HPDE6-E6E7 (cell line): ENCODE data around the gene AZU1.

Experiments used
- DNase-seq: peaks from one replicate; pipeline ENCODE4 v3.0.0; 2011; ENCODE audit warnings: missing footprints; ENCODE audit errors: extremely low spot score

The AZU1 gene

DNA sequence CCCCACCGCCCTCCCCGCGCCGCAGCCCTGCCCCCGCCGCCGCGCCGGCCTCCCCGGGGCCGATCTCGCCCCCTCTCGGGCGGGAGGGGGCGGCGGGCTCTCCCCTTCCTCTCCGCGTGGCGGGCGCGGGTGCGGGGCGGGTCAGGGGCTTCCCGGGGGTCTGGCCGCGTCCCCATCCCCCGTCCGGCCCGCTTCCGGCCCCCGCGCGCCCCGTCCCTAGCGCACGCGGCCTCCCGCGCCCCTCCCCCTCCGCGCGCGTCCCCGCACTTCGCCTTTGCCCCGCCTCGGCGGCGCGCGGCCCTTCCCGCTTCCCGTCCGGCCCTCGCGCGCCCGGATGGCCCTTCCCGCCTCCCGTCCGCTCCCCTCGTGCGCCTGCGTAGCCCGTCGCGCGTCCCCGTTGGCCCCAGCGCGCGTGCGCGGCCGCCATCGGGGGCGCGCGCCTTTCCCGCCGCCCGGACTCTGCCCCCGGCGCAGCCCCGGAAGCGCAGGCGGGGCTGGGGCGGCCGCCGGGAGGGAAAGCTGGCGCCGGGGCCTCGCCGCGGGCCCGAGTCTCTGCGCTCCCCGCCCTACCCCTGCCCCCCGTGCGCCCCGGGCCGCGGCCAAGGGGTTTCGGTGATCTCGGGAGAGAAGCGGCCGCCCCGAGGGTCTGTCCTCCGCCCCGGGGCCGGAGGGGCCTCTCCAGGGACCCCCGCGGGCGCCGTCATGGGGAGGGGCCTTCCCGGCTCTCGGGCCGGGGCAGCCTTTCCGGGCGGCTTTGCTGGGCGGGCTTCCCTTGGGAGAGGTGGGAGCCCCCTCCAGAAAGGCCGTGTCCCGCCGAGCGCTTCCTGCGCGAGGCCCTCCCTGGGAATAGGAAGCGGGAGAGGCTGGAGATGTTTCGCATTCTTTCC lies 29.9 kb upstream of the AZU1 start:
- peak; percentile 87 for DNase-seq

DNA sequence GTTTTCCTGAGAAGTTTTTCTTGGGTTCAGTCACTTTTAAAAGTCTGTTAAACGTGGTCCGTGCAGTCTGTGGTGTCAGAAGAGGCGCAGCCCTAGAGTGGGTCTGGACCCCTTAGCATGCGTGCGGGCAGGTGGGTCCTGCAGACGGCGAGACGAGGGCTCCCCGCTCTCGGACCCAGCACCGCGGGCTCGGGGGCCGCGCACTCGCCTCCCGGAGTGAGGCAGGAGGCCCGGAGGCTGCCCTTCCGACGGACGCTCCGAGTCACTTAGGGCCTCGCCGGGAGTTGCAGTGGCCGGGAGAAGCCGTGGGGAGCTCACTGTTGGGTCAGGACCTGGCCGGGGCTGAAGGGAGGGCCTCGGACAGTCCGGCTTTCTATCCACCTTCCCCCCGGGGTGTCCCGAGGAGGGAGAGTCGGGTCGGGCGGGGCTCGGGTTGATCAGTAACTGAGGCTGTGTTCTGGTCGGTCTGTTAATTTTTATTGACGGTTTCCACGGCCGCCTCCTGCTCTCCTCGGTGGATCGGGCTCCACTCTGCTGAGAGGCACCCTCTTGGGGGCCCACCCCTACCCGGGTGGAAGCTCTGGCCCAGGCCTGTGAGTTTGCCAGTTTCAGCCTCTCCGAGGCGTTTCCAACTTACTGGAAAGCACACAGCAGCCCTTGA lies 29.1 kb upstream of the AZU1 start:
- no peak for DNase-seq

DNA sequence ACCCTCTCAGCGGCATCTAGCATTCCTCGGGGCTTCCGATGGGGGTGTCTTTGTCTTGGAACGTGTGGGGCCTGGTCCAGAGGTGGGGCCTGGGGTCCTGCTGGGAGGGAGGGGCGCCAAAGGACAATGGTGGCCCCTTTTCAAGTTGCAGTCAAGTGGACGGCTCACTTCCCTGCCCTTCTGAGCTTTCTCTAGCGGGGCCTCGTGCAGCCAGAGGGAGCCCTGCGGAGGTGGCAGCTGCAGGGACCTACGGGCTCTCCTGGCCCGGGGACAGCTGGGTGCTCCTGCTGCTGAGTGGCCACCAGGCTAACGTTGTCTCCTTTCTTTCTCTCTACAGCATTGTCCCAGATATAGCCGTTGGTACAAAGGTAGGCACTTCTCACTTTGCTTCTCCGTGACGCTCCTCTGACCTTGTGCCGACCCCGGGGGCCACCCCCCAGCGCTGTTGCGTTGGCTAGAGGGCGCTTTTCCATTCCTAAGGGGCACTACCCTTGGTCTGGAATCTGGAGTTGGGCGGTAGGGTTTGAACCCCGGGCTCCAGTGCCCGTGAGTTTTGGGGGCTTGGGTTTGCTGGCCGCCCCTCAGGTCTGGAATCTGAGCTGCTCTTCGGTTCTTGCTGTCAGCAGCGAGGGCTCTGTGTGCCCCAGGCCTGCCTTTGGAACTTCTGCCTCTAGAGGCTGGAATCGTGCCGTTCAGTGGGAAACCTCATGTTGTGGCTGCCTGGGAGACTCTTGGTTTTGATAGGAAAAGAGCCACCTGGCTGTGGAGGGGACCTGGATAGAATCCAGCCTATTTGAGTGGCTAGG lies 28.4 kb upstream of the AZU1 start:
- DNase-seq: no peak

DNA sequence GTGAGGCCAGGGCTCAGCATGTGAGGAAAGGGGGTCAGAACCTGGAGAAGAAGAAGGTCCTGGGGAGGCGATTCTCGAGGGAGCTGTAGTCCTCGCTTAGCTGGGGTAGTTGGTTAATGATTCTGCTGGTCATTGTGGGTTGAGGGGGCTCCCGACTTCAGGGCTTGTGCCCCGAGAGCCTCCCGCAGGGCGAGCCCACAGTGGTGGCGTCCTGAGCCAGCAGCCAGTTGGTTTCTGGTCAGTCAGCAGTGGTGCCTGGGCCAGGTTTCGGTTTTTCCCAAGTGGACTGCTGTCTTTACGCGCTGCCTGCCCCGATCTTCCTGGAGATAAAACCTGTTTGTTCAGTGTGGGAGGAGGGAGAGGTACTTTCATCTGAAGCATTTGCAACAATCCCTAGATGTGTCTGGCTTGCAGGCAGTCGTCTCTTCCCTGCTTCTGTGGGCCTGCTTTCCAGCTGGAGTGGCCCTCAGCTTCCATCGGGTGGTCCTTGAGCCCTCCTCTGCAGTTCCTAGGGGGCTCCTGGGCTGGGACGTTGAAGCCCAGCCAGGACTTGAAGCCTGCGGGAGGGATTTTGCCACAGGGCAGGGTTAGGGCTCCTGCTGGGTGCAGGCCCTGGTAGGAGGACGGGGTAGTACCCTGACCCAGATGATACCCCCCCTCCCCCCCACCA lies 27.1 kb upstream of the AZU1 start:
- no peak for DNase-seq

DNA sequence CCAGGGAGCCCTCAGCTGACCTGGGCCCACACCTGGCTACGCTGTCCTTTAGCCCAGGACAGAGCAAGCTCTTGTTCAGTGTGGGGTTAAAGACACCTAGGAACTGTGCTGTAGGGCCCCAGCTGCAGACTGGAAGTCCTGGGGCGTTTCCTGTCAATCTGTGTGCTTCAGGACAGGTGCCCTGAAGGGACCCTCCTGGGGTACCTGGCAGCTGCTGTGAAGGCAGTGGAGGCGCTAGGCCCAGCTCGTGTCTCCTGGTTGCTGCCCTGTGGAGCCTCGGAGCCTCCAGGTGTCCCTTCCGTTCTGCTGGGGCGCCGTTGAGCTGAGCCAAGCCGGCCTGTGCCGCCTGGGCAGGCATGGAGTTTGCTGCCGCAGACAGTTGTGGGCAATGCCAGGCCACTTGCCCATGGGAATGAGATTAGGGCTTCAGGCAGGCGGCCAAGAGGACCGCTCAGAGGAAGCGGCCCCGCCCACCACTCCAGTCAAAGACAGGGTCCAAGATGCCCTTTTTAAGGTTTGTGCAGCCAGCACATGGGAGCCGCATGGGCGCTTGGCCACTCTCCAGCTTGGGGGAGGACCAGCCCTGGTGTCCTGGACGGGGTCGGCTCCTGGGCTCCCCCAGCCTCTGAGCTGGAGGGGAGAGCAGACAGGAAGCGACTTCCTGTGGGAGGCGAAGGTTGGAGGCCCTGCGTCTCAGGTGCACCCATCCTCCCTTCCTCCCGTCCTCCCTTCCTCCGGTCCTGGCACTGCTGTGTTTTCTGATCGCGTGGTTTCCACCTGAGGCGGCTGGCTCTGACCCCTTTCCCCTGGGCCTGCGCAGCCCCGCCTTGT lies 26.4 kb upstream of the AZU1 start:
- DNase-seq: no peak

DNA sequence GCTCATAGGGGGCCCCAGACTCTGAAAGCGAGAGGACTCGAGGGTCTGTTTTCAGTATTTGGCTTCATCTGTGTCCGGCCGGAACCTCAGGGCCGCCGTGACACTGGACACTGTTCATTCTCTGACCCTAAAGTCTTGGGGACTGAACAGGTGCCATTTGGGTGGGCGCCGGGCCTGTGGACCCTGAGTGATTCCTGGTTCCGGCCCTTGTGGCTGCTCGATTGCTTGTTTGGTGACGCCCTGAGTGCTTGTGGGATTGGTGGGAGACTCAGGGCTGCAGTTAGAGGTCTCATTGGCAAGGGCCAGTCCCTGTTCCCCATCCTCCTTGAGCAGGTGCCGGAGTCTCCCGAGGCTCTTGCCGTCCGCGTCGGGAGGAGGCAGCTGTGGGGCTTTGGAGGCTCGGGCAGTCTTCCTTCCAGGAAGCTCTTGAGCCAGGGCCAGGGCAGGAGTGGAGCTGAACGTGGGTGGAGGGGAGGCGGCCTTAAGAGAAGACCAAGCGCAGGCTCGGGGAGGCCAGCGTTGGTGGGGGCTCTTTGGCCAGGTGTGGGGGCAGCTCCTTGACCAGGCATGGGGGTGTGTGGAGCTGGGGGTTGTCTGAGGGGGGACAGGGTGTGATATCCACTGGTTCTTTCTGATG lies 25.7 kb upstream of the AZU1 start:
- DNase-seq: no peak

DNA sequence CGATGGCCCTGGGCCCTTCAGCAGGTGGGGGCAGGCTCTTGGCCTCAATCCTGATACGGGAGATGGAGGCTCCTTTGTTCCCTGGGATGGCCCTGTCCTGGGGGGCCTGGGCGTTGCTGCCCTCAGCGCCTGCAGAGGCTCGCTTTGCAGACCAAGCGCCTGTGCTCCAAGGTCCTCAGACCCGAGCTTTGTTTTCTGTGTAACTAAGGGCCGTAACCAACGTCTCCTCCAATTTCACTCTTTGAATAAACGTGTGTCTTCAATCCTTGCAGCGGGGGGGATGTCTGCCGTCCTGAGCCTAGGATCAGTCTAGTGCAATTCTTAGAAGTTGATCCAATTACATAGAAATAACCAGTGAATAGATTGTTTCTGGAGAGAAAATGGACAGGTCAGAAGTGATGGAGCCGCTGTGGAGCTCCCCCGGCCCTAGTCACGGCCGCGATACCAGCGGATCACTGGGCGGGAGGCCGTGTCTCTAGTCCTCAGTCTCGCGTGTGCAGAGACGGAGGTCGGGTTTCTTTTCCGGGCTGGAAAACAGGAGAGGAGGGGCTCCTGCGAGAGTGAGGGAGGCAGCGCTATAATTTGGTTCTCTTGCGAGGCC lies 25.0 kb upstream of the AZU1 start:
- DNase-seq: no peak

DNA sequence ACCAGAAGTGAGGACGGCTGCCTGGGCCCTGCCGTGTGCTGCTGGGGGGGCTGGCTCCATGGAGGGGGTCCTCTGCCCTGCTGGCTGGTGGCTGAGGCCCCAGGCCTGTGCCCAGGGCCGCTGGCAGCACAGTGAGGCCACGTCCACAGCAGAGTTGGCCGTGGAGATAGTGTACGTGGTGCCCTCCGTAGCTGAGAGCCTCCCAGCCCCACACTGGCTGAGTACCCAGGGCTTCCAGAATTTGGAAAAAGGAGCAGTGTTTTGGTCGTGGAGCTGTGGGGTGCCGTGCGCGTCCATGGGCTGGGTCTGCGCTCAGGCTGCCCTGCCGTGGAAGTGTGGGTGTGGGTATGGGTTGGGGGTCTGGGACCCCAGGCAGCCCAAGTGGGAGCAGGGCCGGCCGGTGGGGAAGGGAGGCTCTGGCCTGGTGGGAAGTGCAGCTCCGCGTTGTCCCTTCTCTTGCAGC lies 24.5 kb upstream of the AZU1 start:
- DNase-seq: no peak

DNA sequence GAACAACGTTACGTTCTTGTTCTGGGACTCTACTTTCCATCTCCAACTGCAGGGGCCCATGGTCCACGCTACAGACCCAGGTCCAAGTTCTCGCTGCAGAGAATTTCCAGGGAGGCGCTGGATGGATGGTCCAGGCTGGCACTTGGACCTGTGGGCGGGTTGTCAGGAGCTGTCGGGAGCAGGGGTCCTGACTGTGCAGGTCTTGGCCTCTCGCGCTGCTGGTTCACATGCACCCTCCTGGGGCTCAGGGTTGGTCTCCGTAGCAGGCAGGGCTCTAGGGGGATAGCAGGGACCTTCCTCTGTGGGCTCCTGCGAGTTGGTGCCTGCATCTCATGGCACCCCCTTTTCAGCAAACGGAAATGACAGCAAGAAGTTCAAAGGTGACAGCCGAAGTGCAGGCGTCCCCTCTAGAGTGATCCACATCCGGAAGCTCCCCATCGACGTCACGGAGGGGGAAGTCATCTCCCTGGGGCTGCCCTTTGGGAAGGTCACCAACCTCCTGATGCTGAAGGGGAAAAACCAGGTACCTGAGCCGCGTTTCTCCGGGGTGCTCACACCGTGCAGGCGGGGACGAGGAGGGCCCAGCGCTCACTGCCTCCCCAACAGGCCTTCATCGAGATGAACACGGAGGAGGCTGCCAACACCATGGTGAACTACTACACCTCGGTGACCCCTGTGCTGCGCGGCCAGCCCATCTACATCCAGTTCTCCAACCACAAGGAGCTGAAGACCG lies 23.8 kb upstream of the AZU1 start:
- DNase-seq: no peak

DNA sequence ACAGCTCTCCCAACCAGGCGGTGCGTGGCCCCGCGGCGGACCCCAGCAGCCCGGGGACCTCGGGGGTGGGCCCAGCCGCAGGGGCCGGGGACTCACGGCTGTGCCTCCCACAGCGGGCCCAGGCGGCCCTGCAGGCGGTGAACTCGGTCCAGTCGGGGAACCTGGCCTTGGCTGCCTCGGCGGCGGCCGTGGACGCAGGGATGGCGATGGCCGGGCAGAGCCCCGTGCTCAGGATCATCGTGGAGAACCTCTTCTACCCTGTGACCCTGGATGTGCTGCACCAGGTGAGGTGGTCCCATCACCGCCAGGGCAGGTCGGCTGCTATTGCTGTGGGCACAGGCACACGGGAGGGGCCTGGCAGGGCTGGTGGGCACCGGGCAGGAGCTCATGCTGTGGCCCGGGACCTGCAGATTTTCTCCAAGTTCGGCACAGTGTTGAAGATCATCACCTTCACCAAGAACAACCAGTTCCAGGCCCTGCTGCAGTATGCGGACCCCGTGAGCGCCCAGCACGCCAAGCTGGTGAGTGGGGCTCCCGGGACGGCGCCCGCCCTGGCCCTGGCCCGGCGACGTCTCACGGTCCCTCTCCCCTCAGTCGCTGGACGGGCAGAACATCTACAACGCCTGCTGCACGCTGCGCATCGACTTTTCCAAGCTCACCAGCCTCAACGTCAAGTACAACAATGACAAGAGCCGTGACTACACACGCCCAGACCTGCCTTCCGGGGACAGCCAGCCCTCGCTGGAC lies 23.0 kb upstream of the AZU1 start:
- DNase-seq: no peak

DNA sequence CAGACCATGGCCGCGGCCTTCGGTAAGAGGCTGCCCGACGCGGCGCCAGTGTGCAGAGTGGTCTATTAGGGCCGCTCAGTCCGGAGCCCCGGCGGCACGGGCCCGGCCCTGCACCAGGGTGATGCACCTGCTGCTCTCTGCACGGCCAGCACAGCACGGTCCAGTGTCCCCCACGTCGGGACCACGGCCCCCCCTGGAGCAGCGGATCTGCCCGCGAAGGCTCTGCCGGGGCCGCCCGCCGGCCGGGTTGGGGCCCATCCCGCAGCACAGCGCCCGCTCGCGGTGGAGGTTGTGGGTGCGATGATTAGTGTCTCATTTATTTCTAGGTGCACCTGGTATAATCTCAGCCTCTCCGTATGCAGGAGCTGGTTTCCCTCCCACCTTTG lies 22.5 kb upstream of the AZU1 start:
- no peak for DNase-seq

DNA sequence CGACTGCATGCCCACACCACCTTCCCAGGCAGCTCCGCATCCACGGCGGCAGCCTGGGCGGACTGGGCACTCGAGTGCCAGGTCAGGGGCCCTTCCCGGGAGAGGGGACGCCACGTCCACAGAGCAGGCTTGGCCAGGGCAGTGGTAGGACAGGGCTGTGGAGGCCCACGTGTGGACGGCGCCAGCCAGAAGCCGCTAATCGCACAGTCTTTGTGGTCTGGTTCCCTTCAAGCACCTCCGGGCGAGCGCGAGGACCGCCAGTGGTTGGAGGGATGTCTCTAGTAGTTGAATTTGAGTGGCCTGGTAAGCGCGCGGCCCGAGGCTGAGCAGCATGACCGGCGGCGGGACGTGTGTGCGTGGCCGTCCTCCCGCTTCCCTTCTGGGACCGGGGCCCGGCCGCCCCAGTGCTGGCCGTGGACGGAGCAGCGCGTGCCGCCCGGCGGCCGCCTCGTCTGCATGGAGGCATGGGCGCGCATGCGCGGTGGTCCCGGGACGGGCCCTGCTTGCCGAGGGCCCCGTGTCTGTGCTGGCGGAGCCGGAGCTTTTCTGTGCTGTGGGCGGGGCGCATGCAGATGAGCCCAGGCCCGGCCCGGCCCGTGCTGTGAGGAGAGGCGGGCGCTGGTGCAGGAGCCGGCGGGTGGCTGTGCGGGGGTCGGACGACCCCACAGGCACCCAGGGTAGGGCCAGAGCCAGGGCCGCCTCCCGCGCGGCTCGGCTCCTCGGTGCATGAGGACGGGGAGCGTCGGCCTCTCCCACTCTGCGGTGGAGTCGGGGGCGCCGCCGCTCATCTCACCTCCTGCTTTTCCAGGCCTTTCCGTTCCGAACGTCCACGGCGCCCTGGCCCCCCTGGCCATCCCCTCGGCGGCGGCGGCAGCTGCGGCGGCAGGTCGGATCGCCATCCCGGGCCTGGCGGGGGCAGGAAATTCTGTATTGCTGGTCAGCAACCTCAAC lies 21.8 kb upstream of the AZU1 start:
- DNase-seq: no peak

DNA sequence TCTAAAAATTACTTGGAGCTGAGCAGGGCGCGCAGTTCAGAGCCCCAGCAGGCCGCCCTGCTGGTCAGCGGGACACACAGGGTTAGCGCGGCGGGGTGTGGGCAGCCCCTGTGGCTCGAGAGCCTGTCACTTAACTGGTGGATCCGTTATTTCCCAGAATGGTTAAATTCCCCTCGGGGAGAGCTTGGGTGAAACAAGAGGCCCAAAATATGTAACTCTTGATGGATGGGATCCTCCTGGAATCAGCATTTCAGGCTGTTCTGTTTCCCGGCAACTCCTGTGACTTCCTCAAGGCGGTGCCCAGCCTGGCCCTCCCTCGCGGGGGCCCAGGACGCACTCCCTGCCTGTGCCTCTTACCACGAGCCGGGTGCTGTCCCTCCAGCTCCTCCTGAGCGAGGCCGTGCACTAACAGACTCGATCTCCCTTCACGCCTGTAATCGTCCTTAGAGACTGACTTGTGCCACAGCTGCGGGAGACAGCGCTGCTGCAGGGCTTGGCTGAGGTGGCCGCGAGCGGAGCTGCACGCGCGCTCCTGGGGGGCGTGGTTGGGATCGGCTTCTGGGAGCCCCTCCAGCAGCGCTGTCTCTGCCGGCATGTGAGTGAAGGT lies 20.7 kb upstream of the AZU1 start:
- no peak for DNase-seq

DNA sequence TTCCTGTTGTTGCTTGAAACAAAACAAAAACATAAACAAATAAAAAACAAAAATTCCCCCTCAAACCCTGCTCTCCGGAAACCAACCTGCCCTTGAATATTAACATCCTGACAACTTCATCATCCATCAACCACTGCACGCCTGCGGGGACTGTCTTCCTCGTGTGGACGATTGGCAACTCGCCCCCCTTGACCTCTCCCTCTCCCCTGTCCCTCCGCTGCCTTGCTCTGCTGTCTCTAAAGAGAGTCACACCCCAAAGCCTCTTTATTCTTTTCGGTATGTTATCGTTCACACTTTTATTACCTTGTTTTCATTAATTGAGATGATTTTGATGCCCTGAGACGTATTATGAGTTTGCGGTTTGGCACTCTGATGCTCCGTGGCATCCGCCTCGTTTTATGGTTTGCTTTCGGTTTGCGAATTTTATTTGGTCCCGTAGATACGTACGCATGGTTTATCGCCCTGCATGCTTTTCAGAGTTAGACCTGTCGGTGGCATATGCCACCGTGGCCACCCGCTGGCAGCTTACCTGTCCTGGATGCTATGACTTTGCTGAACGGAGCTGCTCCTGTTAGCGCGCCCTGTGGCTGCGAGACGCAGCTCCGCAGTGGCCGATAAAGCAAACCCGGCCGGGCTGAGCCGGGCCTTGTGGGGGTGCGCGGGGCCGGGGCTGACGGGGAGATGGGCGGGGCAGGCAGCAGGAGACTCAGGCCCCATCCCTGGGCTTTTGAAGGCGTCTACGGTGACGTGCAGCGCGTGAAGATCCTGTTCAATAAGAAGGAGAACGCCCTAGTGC lies 19.8 kb upstream of the AZU1 start:
- no peak for DNase-seq

DNA sequence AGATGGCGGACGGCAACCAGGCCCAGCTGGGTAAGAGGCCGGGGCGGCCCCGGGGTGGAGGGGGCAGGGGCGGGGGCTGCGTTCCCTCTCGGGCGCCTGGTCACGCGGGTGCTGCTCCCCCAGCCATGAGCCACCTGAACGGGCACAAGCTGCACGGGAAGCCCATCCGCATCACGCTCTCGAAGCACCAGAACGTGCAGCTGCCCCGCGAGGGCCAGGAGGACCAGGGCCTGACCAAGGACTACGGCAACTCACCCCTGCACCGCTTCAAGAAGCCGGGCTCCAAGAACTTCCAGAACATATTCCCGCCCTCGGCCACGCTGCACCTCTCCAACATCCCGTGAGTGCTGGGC lies 19.2 kb upstream of the AZU1 start:
- DNase-seq: no peak
